GM18519 (cell line): ENCODE data around the gene LZTS2.

ENCODE experiments used
- ATAC-seq: cut with Tn5 transposase; IDR thresholded peaks from one replicate; pipeline ENCODE4 v1.9.1; 2021; ENCODE audit warnings: mild to moderate bottlenecking, moderate library complexity; ENCODE audit not compliant: unreplicated experiment, low FRiP score

The LZTS2 gene

GRCh38 chr10:100997360-100998182 lies 2.0 kb upstream of the LZTS2 start:
- ATAC-seq: no peak

GRCh38 chr10:100998183-100998990 lies 1.2 kb upstream of the LZTS2 start:
- no peak for ATAC-seq

GRCh38 chr10:100998991-100999741 lies 442 bp upstream of the LZTS2 start:
- no peak for ATAC-seq

- no peak for ATAC-seq
Observed at GRCh38 chr10:101000127-101000914, 713 bp downstream of the LZTS2 start.

GRCh38 chr10:101000915-101001658 lies 1.5 kb downstream of the LZTS2 start:
- no peak for ATAC-seq

GRCh38 chr10:101001659-101002035 lies 2.0 kb downstream of the LZTS2 start:
- no peak for ATAC-seq

GRCh38 chr10:101002456-101002855 lies 2.8 kb downstream of the LZTS2 start:
- no peak for ATAC-seq

- no peak for ATAC-seq
Observed at GRCh38 chr10:101003639-101004206, 4.1 kb downstream of the LZTS2 start.

- no peak for ATAC-seq
Observed at GRCh38 chr10:101005361-101005760, 5.8 kb downstream of the LZTS2 start.

- no peak for ATAC-seq
Observed at GRCh38 chr10:101005869-101006567, 6.4 kb downstream of the LZTS2 start.

GRCh38 chr10:101006593-101007098 lies 7.0 kb downstream of the LZTS2 start:
- no peak for ATAC-seq

GRCh38 chr10:101007099-101007711 lies 7.6 kb downstream of the LZTS2 start:
- ATAC-seq: no peak

GRCh38 chr10:101007915-101008822 lies 8.6 kb downstream of the LZTS2 start:
- no peak for ATAC-seq

- no peak for ATAC-seq
Observed at GRCh38 chr10:101008823-101009423, 9.3 kb downstream of the LZTS2 start.

GRCh38 chr10:101010329-101010728 lies 10.7 kb downstream of the LZTS2 start:
- ATAC-seq: no peak
